Embryonic facial prominence (tissue), 1 donor: Measurements from ENCODE around the gene GDF2.

Source experiments
- DNase-seq: peaks from one replicate; pipeline ENCODE4 v3.0.0-alpha.2; 2016; ENCODE audit errors: extremely low spot score

GDF2 gene

GRCh38 chr10:47322300-47323061 lies at the start of gene GDF2:
Gene GDF2, plus strand, starts transcription at chr10:47322454. Its CDS starts 215 bp downstream, at chr10:47322669.
- DNase-seq, result no peak

- DNase-seq, result no peak
These were observed 46.2 kb upstream of the GDF2 start for GRCh38 chr10:47276071-47276470.

- DNase-seq, result no peak
These were observed 45.5 kb upstream of the GDF2 start for GRCh38 chr10:47276576-47277351.

GRCh38 chr10:47277352-47278151 lies 44.7 kb upstream of the GDF2 start:
- DNase-seq, result no peak

GRCh38 chr10:47278152-47278473 lies 44.1 kb upstream of the GDF2 start:
- DNase-seq, result no peak

GRCh38 chr10:47278720-47279119 lies 43.5 kb upstream of the GDF2 start:
- DNase-seq, result no peak

- DNase-seq, result no peak
These were observed 43.0 kb upstream of the GDF2 start for GRCh38 chr10:47279276-47279675.

GRCh38 chr10:47282005-47282656 lies 40.1 kb upstream of the GDF2 start:
- DNase-seq, result no peak

- no peak for DNase-seq
These were observed 39.6 kb upstream of the GDF2 start for GRCh38 chr10:47282657-47283018.

GRCh38 chr10:47283101-47283630 lies 39.1 kb upstream of the GDF2 start:
- DNase-seq, result no peak

- no peak for DNase-seq
These were observed 38.4 kb upstream of the GDF2 start for GRCh38 chr10:47283848-47284247.

GRCh38 chr10:47285381-47286115 lies 36.7 kb upstream of the GDF2 start:
- no peak for DNase-seq

GRCh38 chr10:47286116-47286505 lies 36.1 kb upstream of the GDF2 start:
- no peak for DNase-seq

- DNase-seq, result no peak
These were observed 35.5 kb upstream of the GDF2 start for GRCh38 chr10:47286591-47287315.

GRCh38 chr10:47287365-47287802 lies 34.9 kb upstream of the GDF2 start:
- no peak for DNase-seq

- DNase-seq, result no peak
These were observed 34.4 kb upstream of the GDF2 start for GRCh38 chr10:47287805-47288204.

GRCh38 chr10:47288236-47288635 lies 34.0 kb upstream of the GDF2 start:
- no peak for DNase-seq

GRCh38 chr10:47288916-47289495 lies 33.2 kb upstream of the GDF2 start:
- DNase-seq, result no peak

GRCh38 chr10:47289921-47290320 lies 32.3 kb upstream of the GDF2 start:
- no peak for DNase-seq

GRCh38 chr10:47290338-47290737 lies 31.9 kb upstream of the GDF2 start:
- DNase-seq, result no peak
